ENCODE measurements around the gene FADS2. TPM values are rescaled to one million over a fixed set of nuclear protein-coding genes. Genes with fewer than 3 reads are reported as not detected.

The FADS2 gene
- total and polyA plus RNA-seq, 2 of the 13 experiments (the other 11 are each of a cell fraction or from before 2014, with no cell fraction given) = 90.1 to 124 TPM

GRCh38 chr11:61815790-61816735, 12.0 kb upstream of the FADS2 start (continued):
- TF ChIP-seq HOMEZ (CRISPR knock-in tag; IDR thresholded peaks at IDR 0.05; ENCODE audit: low read depth) (peak; percentile 3; the same call in 1 of the 2 replicates), ZNF407 (CRISPR knock-in tag; IDR thresholded peaks at IDR 0.05; ENCODE audit: not compliant biosample characterization) (peak; percentile 5), ZNF350 (CRISPR knock-in tag; IDR thresholded peaks at IDR 0.05; ENCODE audit: borderline replicate concordance, low read depth) (0 out of 2 replicates have a peak, but pooled peaks have one; percentile 2), ATF7 (IDR thresholded peaks at IDR 0.05) (no peak), ATF7 (CRISPR knock-in tag; IDR thresholded peaks at IDR 0.05) (0 out of 2 replicates have a peak, but pooled peaks have one; percentile 81), GZF1 (CRISPR knock-in tag; IDR thresholded peaks at IDR 0.05) (no peak), PCBP1 (IDR thresholded peaks at IDR 0.05; ENCODE audit: borderline replicate concordance, low read depth, low read length) (0 out of 2 replicates have a peak, but pooled peaks have one; percentile 32), HOXA5 (CRISPR knock-in tag; IDR thresholded peaks at IDR 0.05) (no peak), ZNF605 (CRISPR knock-in tag; IDR thresholded peaks at IDR 0.05) (peak; percentile 16; the same call in 1 of the 2 replicates), CREB3 (CRISPR knock-in tag; IDR thresholded peaks at IDR 0.05) (no peak), ZBTB38 (CRISPR knock-in tag; IDR thresholded peaks at IDR 0.05) (no peak), ZBTB8A (CRISPR knock-in tag; IDR thresholded peaks at IDR 0.05; ENCODE audit: borderline replicate concordance, low read depth) (peak; percentile 84), ZSCAN31 (CRISPR knock-in tag; IDR thresholded peaks at IDR 0.05; ENCODE audit: low read depth) (no peak), ZC3H13 (CRISPR knock-in tag; IDR thresholded peaks at IDR 0.05) (0 out of 2 replicates have a peak, but pooled peaks have one; percentile 15)

Measured in HepG2 (cell line).